ENCODE results near the gene EAF2. TPM values are rescaled to one million over a fixed set of nuclear protein-coding genes. Genes with fewer than 3 reads are reported as not detected.

EAF2 gene
- 4.5 and 4.6 TPM in 2 replicates for total RNA-seq (2022)
- percentile 48 among the genes with signal in this experiment for Bru-seq, nascent RNA
- BruChase-seq, experiment 1, labeled RNA remaining after a 2-hour chase = percentile 56 among the genes with signal in this experiment
- BruChase-seq, experiment 2, labeled RNA remaining after a 6-hour chase = percentile 53 among the genes with signal in this experiment
- long read RNA-seq, transcript EAF2-201 (6 exons, 992 nt) = major isoform, 10 of 15 reads
- long read RNA-seq, partial matches to known transcripts = 1 of 15 reads
- long read RNA-seq, other reads (novel, unspliced or antisense) = 1 of 15 reads

DNA sequence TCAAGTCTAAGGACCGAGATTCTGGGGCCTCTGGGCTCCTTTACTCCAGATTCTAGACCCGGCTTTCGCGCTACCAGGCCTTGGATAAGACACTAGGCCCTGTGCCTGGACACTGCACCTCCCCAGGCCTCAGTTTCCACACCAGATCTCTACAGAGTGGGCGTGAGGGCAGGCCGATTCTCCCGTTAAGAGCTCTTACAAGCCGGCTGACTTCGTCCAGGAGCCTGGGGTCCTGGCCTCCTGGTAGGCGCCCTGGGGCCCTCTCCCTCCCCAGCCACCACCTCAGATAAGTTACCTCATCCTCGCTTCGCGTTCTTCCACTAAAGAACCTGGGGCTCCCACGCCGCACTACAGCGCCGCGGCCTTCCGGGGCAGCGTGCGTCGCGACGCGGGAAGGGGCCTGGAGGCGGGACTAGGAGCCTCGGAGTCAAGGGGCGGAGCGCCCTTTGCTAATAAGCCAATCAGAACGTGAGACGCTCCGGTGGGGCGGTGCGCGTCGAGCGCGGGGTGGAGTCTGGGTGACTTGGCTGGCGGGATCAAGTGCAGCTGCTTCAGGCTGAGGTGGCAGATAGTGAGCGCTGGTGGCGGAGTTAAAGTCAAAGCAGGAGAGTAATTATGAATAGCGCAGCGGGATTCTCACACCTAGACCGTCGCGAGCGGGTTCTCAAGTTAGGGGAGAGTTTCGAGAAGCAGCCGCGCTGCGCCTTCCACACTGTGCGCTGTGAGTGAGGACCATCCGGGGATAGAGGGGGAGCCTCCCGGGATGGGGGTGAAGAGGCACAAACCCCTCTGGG is at the start of gene EAF2, which contains the start of gene IQCB1:
Gene EAF2, plus strand, starts transcription at position 539 of the 794 bp plus-strand sequence. Its CDS starts 77 bp downstream, at position 616.
Gene IQCB1, minus strand, starts transcription at position 390 of the 794 bp plus-strand sequence. CDS start 6,100 bp downstream, outside the sequence.
- H3K4me3 Mint-ChIP-seq (ENCODE audit: unreplicated experiment) = peak within 1 kb of the TSS; percentile 93
- Histone ChIP-seq H3K9me3 (no peaks in the 10 kb centered on the region), H3K36me3 (ENCODE audit: control insufficient read depth, insufficient read depth, low read length) (no peaks in the 10 kb centered on the region), H3K27me3 (replicated peaks; ENCODE audit: control insufficient read depth, insufficient read depth, low read length) (no peaks in the 10 kb centered on the region), H3K4me1 (peaks cover 7% of the 10 kb centered on the region), H3K4me3 (ENCODE audit: low read depth, low read length) (peak within 1 kb of the TSS; percentile 66)
- no peaks in the 10 kb centered on the region for H3K9me3 Mint-ChIP-seq (ENCODE audit: unreplicated experiment)
- H3K36me3 Mint-ChIP-seq (ENCODE audit: insufficient read depth, unreplicated experiment) = peaks cover 18% of the 10 kb centered on the region
- DNase-seq = peak; percentile 95 to 96
- no TSS peak for BruUV-seq (replicated peaks)
- CTCF ChIA-PET = interaction anchor here (0.6 kb wide), 1 partner anchor 191 kb away, joined by 3 read pairs; no protein-coding TSS in a partner anchor
- POLR2A ChIA-PET = interaction anchor here (0.6 to 1.8 kb wide), 2 partner anchors 29 to 85 kb away, joined by 3 to 9 read pairs; partner anchors contain the start of gene GOLGB1
- H3K27me3 Mint-ChIP-seq (ENCODE audit: insufficient read depth, unreplicated experiment) = peaks cover 3% of the 10 kb centered on the region
- peaks cover 12% of the 10 kb centered on the region for H3K4me1 Mint-ChIP-seq (ENCODE audit: low read depth, unreplicated experiment)
- TF ChIP-seq, protein P1, sequence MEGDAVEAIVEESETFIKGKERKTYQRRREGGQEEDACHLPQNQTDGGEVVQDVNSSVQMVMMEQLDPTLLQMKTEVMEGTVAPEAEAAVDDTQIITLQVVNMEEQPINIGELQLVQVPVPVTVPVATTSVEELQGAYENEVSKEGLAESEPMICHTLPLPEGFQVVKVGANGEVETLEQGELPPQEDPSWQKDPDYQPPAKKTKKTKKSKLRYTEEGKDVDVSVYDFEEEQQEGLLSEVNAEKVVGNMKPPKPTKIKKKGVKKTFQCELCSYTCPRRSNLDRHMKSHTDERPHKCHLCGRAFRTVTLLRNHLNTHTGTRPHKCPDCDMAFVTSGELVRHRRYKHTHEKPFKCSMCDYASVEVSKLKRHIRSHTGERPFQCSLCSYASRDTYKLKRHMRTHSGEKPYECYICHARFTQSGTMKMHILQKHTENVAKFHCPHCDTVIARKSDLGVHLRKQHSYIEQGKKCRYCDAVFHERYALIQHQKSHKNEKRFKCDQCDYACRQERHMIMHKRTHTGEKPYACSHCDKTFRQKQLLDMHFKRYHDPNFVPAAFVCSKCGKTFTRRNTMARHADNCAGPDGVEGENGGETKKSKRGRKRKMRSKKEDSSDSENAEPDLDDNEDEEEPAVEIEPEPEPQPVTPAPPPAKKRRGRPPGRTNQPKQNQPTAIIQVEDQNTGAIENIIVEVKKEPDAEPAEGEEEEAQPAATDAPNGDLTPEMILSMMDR (IDR thresholded peaks at IDR 0.05; ENCODE audit: insufficient read depth in 1 of 2, low read depth in 1 of 2, low read length in 1 of 2, severe bottlenecking in 1 of 2, unreplicated experiment in 1 of 2) = no peak
- intact Hi-C loops (cut with micrococcal nuclease; ENCODE audit: unreplicated experiment) = loop anchor here (1.0 to 10.0 kb wide), 4 partner anchors 89 to 530 kb away; no protein-coding TSS in a partner anchor
- peak within 1 kb of the TSS; percentile 68 for H3K27ac Mint-ChIP-seq (ENCODE audit: unreplicated experiment)

DNA sequence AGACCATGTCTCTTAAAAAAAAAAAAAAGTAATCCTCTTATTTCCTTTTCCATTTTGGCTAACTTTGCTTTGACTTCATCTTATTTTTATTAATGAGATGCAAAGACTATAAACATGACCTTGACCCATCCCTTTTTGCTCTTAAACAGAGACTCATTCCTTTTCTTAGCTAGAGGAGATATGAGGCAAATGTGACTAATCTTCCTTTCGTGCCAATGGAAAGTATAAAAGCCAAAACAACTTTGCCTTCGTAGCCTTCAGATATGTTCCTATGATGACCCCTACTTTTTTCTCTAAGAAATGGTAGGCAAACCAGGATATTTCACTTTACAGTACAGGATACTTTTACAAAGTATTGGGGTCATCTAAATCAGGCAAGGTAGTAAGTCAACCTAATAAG is 48.5 kb upstream of the EAF2 start:
- TF ChIP-seq, protein P1 (IDR thresholded peaks at IDR 0.05; ENCODE audit: insufficient read depth in 1 of 2, low read depth in 1 of 2, low read length in 1 of 2, severe bottlenecking in 1 of 2, unreplicated experiment in 1 of 2) = no peak

DNA sequence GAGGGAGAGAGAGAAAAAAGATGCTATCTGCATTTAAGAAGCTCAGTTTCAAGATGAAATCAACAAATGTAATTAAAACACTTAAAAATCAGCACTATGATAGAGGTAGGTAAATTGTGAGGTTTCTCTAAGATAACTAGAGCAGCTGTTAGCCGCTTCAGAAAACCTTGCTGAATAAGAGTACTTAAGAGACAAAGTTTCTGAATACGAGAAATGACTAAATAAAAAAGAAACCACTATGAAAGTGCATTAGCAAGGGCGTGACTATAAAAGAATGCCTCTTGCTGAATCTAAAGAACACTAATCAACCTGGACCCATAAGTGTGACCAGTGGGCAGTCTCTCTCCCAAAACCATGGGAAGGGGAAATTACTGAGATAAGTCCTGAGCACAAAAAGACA is 41.9 kb upstream of the EAF2 start:
- H3K4me3 ChIP-seq (ENCODE audit: low read depth, low read length) = no peak overlapping the region
- Mint-ChIP-seq H3K4me1 (ENCODE audit: low read depth, unreplicated experiment) (no peaks in the 10 kb centered on the region), H3K4me3 (ENCODE audit: unreplicated experiment) (no peak overlapping the region), H3K27ac (ENCODE audit: unreplicated experiment) (no peak overlapping the region), H3K27me3 (ENCODE audit: insufficient read depth, unreplicated experiment) (no peaks in the 10 kb centered on the region), H3K36me3 (ENCODE audit: insufficient read depth, unreplicated experiment) (peaks cover 32% of the 10 kb centered on the region), H3K9me3 (ENCODE audit: unreplicated experiment) (no peaks in the 10 kb centered on the region)
- CTCF ChIA-PET = no interaction called here
- TF ChIP-seq, protein P1 (IDR thresholded peaks at IDR 0.05; ENCODE audit: insufficient read depth in 1 of 2, low read depth in 1 of 2, low read length in 1 of 2, severe bottlenecking in 1 of 2, unreplicated experiment in 1 of 2) = no peak
- DNase-seq = no peak
- peaks cover 1% of the 10 kb centered on the region; the same call in 1 of the 2 replicates for H3K36me3 ChIP-seq (ENCODE audit: control insufficient read depth, insufficient read depth, low read length)
- intact Hi-C loops (cut with micrococcal nuclease; ENCODE audit: unreplicated experiment) = no loop called here
- POLR2A ChIA-PET = interaction anchor here (0.7 kb wide), 1 partner anchor 600 kb away, joined by 3 read pairs; no protein-coding TSS in a partner anchor
- no peaks in the 10 kb centered on the region for H3K27me3 ChIP-seq (replicated peaks; ENCODE audit: control insufficient read depth, insufficient read depth, low read length)
- no peaks in the 10 kb centered on the region for H3K4me1 ChIP-seq
- BruUV-seq (replicated peaks) = no TSS peak
- H3K9me3 ChIP-seq = no peaks in the 10 kb centered on the region

More for the DNA sequence above, 48.5 kb upstream of the EAF2 start:
- H3K27ac Mint-ChIP-seq (ENCODE audit: unreplicated experiment) = no peak overlapping the region
- intact Hi-C loops (cut with micrococcal nuclease; ENCODE audit: unreplicated experiment) = no loop called here
- H3K27me3 Mint-ChIP-seq (ENCODE audit: insufficient read depth, unreplicated experiment) = no peaks in the 10 kb centered on the region
- H3K4me1 Mint-ChIP-seq (ENCODE audit: low read depth, unreplicated experiment) = no peaks in the 10 kb centered on the region
- CTCF ChIA-PET = no interaction called here
- no peak for DNase-seq
- POLR2A ChIA-PET = no interaction called here
- H3K36me3 Mint-ChIP-seq (ENCODE audit: insufficient read depth, unreplicated experiment) = peaks cover 41% of the 10 kb centered on the region
- no peak overlapping the region for H3K4me3 Mint-ChIP-seq (ENCODE audit: unreplicated experiment)
- H3K4me1 ChIP-seq = no peaks in the 10 kb centered on the region
- H3K9me3 Mint-ChIP-seq (ENCODE audit: unreplicated experiment) = no peaks in the 10 kb centered on the region
- H3K36me3 ChIP-seq (ENCODE audit: control insufficient read depth, insufficient read depth, low read length) = no peaks in the 10 kb centered on the region
- H3K9me3 ChIP-seq = no peaks in the 10 kb centered on the region
- BruUV-seq (replicated peaks) = no TSS peak
- H3K27me3 ChIP-seq (replicated peaks; ENCODE audit: control insufficient read depth, insufficient read depth, low read length) = no peaks in the 10 kb centered on the region
- H3K4me3 ChIP-seq (ENCODE audit: low read depth, low read length) = no peak overlapping the region

All from Caco-2 (cell line).